Esophagus muscularis mucosa (tissue), 4 donors: Measurements from ENCODE around the gene PHLDA2. TPM values are rescaled to one million over a fixed set of nuclear protein-coding genes. Genes with fewer than 3 reads are reported as not detected.
A peak's percentile ranks its signal among the peaks of the same experiment; 100 is the strongest.

Experiments used
- DNase-seq: peaks from one replicate; pipeline ENCODE4 v3.0.0-alpha.2; 2017; ENCODE audit errors: extremely low spot score
- H3K27ac ChIP-seq, 4 donors: fragments of 200-600 bp; sonication (generic); replicated peaks in 1 of 4; 1 replicate in 3 of 4; 2 replicates in 1 of 4; pipeline ENCODE4 v1.5.1; 2016 to 2019; ENCODE audit warnings: mild to moderate bottlenecking in 1 of 4
- H3K27me3 ChIP-seq, 4 donors: fragments of 200-600 bp; sonication (generic); one replicate each; pipeline versions ENCODE4 v1.5.1 to v1.6.0; 2016 to 2019
- H3K36me3 ChIP-seq, 4 donors: fragments of 200-600 bp; sonication (generic); one replicate each; pipeline ENCODE4 v1.5.1; 2016 to 2019
- H3K4me1 ChIP-seq, 4 donors: fragments of 200-600 bp; sonication (generic); one replicate each; pipeline ENCODE4 v1.5.1; 2016 to 2019
- H3K4me3 ChIP-seq, 4 donors: fragments of 200-600 bp; sonication (generic); 1 replicate in 2 of 4; 2 replicates in 2 of 4; pipeline ENCODE4 v1.5.1; 2016 to 2019; ENCODE audit warnings: mild to moderate bottlenecking in 4 of 4, moderate library complexity in 1 of 4
- H3K9me3 ChIP-seq, 4 donors: fragments of 200-600 bp; sonication (generic); 1 replicate in 3 of 4; 2 replicates in 1 of 4; pipeline ENCODE4 v1.5.1; 2016 to 2019
- EP300 ChIP-seq: sonication (generic); formaldehyde crosslinking; IDR thresholded peaks from one replicate; pipeline ENCODE4 v1.6.1; 2017; ENCODE audit warnings: antibody characterized with exemption
- POLR2A ChIP-seq: fragments of 450-650 bp; IDR thresholded peaks from one replicate; pipeline ENCODE4 v1.6.1; 2017; ENCODE audit warnings: antibody characterized with exemption, moderate library complexity, mild to moderate bottlenecking, low read depth
- POLR2AphosphoS5 ChIP-seq, 2 donors: sonication (generic); formaldehyde crosslinking; IDR thresholded peaks; one replicate each; pipeline ENCODE4 v1.6.1; 2017; ENCODE audit warnings: antibody characterized with exemption in 2 of 2
- WGBS: methylation state at CpG from one replicate; pipeline ENCODE4 v1.1.5; 2018; 5-methylcytosine and 5-hydroxymethylcytosine counted together
- intact Hi-C: fragments of 100-400 bp; cut with DNase I; formaldehyde crosslinking; loops from one replicate; pipeline ENCODE4 v1.15.1; 2023
- total RNA-seq, 4 donors: library from RNA; depleted of rRNA; stranded (reverse); fragments of >200 nt; gene quantifications; one replicate each; pipeline versions ENCODE4 v1.1.0 to v1.2.1, GENCODE V29; 2016
- TF ChIP-seq, protein P1 (sequence below), 3 experiments: fragments of 200-600 bp in 2 of 3; fragments of 450-650 bp in 1 of 3; sonication (generic) in 2 of 3; IDR thresholded peaks; one replicate each; pipeline ENCODE4 v1.5.1; 2017 to 2019; ENCODE audit warnings: antibody characterized with exemption in 3 of 3, mild to moderate bottlenecking in 2 of 3, moderate library complexity in 1 of 3

PHLDA2 gene
- total RNA-seq, 4 donors from 2014 or later, result 0.83 to 2.3 (median 1.3) TPM

- no peaks in the 10 kb centered on the region for H3K9me3 ChIP-seq
- H3K36me3 ChIP-seq, result no peaks in the 10 kb centered on the region
- intact Hi-C loops, result no loop called here
- H3K4me3 ChIP-seq, result peak overlapping the region; percentile 37 to 60 (median 49)
- TF ChIP-seq POLR2A (peak; percentile 9), POLR2AphosphoS5 (IDR thresholded peaks at IDR 0.05) (no peak), EP300 (no peak)
- TF ChIP-seq, protein P1, sequence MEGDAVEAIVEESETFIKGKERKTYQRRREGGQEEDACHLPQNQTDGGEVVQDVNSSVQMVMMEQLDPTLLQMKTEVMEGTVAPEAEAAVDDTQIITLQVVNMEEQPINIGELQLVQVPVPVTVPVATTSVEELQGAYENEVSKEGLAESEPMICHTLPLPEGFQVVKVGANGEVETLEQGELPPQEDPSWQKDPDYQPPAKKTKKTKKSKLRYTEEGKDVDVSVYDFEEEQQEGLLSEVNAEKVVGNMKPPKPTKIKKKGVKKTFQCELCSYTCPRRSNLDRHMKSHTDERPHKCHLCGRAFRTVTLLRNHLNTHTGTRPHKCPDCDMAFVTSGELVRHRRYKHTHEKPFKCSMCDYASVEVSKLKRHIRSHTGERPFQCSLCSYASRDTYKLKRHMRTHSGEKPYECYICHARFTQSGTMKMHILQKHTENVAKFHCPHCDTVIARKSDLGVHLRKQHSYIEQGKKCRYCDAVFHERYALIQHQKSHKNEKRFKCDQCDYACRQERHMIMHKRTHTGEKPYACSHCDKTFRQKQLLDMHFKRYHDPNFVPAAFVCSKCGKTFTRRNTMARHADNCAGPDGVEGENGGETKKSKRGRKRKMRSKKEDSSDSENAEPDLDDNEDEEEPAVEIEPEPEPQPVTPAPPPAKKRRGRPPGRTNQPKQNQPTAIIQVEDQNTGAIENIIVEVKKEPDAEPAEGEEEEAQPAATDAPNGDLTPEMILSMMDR (IDR thresholded peaks at IDR 0.05), result peak; percentile 90 to 96 (median 96)
- DNase-seq, result no peak
- no peaks in the 10 kb centered on the region for H3K27me3 ChIP-seq
- H3K4me1 ChIP-seq, result peaks cover 33 to 47% (median 43%) of the 10 kb centered on the region in 4 donors
- peak overlapping the region; percentile 42 to 83 (median 73) for H3K27ac ChIP-seq
- WGBS, result 6% methylated on average over 12 of the region's 34 CpGs
These were observed 36.8 kb downstream of the PHLDA2 start for GRCh38 chr11:2892215-2892966.

GRCh38 chr11:2891326-2892214, 37.6 kb downstream of the PHLDA2 start:
- 39% methylated on average over 14 of the region's 17 CpGs for WGBS
- H3K27ac ChIP-seq, result peak overlapping the region; percentile 42 to 83 (median 73)
- H3K27me3 ChIP-seq, result no peaks in the 10 kb centered on the region
- no peaks in the 10 kb centered on the region for H3K9me3 ChIP-seq
- TF ChIP-seq, protein P1 (IDR thresholded peaks at IDR 0.05), result no peak
- TF ChIP-seq POLR2A (no peak), EP300 (no peak), POLR2AphosphoS5 (IDR thresholded peaks at IDR 0.05) (no peak)
- H3K36me3 ChIP-seq, result no peaks in the 10 kb centered on the region
- intact Hi-C loops, result no loop called here
- no peak for DNase-seq
- H3K4me1 ChIP-seq, result peaks cover 37 to 55% (median 49%) of the 10 kb centered on the region in 4 donors
- peak overlapping the region; percentile 37 to 60 (median 49) for H3K4me3 ChIP-seq

GRCh38 chr11:2890466-2891294, 38.5 kb downstream of the PHLDA2 start:
- intact Hi-C loops, result no loop called here
- Histone ChIP-seq H3K9me3 (no peaks in the 10 kb centered on the region), H3K4me3 (peak overlapping the region; percentile 7 to 19 (median 12)), H3K27ac (peak overlapping the region; percentile 60 to 83 (median 73)), H3K4me1 (peaks cover 43 to 62% (median 55%) of the 10 kb centered on the region in 4 donors), H3K36me3 (no peaks in the 10 kb centered on the region), H3K27me3 (no peaks in the 10 kb centered on the region)
- TF ChIP-seq POLR2AphosphoS5 (IDR thresholded peaks at IDR 0.05), result peak; percentile 88 to 94
- no peak for TF ChIP-seq POLR2A
- peak; percentile 94 for TF ChIP-seq EP300
- TF ChIP-seq, protein P1 (IDR thresholded peaks at IDR 0.05), result peak in 1 of 3 experiments; percentile 16
- no peak for DNase-seq
- 74% methylated on average over 8 of the region's 28 CpGs for WGBS
